ENCODE measurements around the gene ANKRD36.
"Not testable (repeated sequence)": the region's sequence is repeated elsewhere in the genome, so short reads cannot be mapped to it uniquely, and the experiment has no call there.

DNA sequence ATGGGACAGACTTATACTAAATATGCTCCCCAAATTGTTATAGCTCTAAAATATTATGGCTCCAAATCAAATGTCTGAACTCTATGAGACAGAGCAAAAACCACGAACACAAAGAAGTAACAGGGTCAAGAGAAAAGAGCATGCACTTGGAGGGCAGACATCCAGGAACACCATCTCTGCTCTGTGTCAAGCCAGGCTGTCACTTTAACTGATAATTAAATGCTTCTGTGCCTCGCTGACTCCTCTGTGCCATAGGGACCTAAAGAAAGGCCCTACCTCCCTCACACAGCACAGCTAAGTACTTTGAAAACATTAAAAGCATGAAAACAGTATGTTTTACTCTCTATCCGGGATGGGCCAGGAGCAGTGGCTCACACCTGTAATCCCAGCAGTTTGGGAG is 42.0 kb upstream of the ANKRD36 start:
- TF ChIP-seq CTCF, POLR2A (IDR thresholded peaks at IDR 0.05): not testable (repeated sequence)

All from testis (tissue), 2 donors.